GM18499 (cell line): Measurements from ENCODE around the gene KLC3.
"Not testable (repeated sequence)": the region's sequence is repeated elsewhere in the genome, so short reads cannot be mapped to it uniquely, and the experiment has no call there.

Source experiments
- ATAC-seq: cut with Tn5 transposase; IDR thresholded peaks from one replicate; pipeline ENCODE4 v1.9.1; 2021; ENCODE audit warnings: moderate number of reproducible peaks; ENCODE audit not compliant: insufficient read depth, unreplicated experiment

Gene KLC3

DNA sequence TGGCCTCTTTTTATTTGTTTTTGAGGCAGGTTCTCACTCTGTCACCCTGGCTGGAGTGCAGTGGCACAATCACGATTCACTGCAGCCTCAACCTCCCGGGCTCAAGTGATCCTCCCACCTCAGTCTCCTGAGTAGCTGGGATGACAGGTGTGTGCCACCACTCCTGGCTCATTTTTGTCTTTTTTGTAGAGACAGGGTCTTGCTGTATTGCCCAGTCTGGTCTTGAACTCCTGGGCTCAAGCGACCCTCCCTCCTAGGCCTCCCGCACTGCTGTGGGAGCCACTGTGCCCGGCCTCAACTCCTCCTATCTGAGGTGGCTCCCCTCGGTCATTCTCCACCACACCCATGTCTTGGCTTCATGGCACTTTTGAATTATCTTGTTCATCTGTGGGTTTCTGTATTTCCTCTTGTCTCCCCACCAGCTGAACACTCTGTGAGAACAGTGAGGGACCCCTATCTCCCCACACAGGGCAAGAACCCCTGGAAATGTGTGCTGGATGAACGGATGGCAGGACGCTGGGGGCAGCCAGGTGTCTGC is 25.8 kb upstream of the KLC3 start:
- ATAC-seq = no peak

DNA sequence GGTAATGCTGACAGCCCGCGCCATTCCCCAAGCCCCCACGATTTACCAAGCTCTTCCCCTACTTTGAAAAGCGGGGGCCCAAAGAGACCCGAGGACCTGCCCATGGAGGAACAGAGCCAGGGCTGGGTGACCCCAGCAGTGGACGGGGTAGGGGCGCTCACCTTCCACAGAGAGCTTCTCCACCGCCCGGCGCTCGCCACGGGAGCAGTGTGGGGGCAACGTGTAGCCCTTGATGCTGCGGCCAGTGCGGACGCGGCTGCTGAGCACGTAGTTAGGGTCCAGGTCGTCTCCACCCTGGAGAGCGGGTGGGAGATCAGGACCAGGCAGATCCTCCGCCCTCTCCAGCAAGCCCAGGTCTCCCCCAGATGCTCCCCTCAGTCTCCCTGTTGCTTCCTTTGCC is 25.2 kb upstream of the KLC3 start:
- no peak for ATAC-seq

DNA sequence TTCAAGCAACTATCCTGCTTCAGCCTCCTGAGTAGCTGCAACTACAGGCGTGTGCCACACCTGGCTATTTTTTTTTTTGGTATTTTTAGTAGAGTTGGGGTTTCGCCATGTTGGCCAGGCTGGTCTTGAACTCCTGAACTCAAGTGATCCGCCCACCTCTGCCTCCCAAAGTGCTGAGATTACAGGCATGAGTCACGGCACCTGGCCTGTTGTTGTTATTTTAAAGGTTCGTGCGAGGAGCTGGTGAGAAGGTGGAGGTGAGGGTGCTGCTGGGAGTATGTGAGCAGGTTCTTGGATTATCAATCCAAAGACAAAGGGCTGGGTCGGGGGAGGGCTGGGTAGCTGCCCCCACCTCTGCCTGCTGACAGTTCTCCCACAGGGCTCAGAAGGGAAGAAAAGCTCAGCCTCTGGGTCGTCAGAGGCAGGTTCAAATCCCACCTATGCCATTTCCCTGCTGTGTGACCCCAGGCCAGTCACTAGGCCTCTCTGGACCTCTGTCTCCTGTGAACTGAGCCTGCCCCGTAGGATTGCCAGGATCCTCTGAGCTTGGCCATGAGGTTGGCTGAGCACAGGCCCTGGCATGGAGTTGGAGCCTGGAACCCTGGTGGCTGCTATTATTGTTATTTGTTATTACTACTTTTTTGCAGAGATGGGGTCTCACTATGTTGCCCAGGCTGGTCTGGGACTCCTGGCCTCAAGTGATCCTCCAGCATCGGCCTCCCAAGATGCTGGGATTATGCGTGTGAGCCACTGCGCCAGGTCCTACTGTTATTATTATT is 19.4 kb upstream of the KLC3 start:
- no peak for ATAC-seq

DNA sequence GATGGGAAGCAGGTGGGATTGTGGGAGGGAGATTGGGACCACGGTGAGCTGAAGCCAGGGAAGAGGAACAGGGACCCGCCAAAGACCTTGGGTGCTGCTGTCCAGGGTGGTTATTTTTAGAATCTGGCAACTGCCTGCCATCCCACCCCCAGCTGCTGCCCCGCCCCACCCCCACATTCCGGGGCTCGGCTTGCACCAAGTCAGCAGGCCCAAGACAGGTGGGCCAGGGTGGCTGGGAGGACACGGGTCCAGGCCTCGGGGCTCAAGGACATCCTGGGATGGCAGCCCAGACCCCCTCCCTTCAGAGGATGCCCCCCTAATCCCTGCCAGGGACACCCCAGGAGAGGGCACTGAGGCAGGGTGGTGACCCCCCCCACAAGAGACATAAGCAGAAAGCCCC is 18.7 kb upstream of the KLC3 start:
- ATAC-seq = no peak

DNA sequence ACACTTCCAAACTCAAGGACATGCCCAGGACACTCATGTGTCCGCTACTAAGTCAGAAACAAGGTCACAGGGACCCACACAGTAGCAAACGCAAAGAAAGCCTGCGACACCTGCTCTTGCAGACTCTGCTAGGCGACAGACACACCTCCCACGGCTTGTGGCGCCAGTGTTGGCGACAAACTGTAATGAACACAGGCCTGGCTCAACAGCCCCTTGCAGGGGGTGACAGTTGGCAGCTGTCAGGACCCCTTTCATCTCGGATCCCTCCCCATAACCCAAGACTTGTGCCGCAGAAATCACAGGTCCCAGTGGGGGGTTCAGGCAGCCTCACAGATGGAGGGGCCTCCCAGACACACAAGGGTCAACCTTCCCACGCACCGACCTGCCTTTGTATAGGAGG is 18.2 kb upstream of the KLC3 start:
- ATAC-seq = no peak

DNA sequence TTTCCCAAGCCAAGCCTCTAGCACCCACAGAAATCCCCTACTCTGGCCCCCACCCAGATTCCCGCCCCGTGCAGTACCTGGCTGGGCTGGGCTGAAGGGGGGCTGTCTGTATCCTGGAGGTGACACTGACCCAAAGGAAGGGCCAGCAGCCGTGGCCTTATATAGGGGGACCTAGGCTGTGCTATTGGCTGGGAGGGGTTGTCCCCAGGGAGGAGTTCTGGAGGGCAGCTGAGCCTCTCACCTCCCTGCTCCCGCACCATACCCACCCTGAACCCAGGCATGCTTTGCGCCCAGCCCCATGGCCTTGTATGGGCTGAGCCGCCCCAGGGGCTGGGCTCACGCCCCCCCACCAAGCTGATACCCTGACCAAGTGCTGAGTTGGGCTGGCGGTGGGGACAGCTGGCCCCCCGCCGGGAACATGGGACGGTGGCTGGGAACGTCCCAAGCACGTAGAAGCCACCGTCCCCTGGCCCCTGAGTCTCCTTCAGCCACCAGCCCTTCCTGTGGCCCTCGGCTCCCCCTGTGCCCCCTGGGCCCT is 17.7 kb upstream of the KLC3 start, which contains the start of gene CKM:
CKM (minus strand) TSS at position 132 of the 538 bp plus-strand sequence. CDS start 3,162 bp downstream, outside the sequence.
- no peak for ATAC-seq

DNA sequence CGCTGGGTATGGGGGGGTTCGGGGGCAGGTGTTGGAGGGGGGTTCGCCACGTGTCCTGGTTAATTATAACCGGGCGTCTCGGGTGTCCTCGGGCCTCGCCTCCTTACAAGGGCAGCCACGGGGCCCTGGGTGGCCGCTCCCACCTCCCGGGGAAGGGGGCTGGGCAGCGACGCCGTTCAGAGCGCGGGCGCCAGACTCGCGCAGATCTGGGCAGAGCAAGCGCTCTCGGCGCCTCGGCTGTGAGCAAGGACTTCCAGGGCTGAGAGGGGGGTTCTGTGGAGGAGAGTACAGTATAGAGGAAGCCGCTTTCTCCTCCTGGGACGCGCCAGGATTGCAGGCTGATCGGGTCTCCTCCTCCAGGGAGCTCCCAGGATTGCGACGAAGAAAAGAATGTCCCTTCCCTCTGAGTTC is 16.9 kb upstream of the KLC3 start:
- no peak for ATAC-seq

DNA sequence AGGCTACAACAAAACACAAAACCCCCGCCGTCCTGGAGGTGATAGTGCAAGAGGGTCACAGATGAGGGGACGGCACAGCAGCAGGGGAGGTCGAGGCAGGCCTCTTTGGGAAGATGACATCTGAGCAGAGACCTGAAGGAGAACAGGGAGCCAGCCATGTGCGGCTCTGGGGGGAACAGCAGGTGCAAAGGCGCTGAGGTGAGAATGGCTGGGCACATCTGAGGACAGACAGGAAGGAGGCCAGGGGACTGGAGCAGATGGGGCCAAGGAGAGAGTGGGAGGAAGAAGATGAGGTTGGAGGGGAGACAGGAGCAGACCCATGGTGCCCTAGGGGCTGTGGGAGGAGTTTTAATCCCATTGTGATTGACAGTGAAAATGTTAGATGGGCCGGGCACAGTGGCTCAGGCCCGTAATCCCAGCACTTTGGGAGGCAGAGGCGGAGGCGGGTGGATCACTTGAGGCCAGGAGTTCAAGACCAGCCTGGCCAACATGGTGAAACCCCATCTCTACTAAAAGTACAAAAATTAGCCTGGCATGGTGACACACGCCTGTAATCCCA is 16.1 kb upstream of the KLC3 start:
- no peak for ATAC-seq

DNA sequence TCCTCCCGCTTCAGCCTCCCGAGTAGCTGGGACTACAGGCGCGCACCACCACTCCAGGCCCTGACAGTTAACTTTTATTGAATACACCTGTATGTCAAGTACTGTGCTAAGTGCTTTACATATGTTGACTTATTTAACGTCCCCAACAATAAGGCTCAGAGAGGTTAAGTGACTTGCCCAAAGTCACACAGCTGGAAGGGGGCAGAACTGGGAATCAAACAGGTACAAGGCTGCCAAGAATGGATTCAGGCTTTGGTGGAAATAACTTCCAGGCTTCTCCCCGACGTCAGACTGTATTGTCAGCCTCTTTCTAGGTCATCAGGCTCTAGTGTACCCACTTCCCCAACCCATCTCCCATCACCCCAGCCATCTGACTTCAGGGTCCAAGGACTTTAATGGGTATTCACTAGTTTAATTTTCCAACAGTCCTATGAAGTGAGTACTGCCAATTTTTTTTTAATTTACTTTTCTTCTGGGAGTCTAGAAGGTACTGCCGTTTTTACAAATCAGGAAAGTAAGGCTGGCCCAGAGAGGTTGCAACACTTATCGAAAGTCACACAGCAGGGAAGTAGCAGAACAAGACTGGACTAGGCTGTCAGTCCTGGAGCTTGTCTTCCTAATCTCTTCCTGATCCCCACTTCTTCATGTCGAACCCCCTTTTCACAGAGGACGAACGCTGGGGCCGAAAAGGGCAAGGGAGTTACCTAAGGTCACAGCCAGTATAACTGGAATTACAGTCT is 13.0 kb upstream of the KLC3 start:
- no peak for ATAC-seq

DNA sequence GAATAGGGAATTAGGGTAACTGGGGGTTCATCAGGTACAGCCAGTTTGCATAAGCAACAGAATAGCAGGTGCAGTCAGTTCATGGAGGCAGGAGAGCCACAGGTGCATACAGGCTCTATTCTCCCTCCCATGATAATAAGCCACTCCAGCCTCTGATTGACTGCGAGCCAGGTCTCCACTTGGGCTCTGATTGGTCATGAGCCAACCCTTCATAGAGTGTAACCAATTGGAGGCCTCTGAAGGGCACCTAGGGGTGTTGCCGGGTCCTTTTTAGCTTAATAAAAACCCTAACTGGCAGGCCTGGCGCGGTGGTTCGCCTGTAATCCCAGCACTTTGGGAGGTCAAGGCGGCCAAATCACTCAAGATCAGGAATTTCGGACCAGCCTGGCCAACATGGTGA is 9.1 kb upstream of the KLC3 start:
- ATAC-seq = no peak

DNA sequence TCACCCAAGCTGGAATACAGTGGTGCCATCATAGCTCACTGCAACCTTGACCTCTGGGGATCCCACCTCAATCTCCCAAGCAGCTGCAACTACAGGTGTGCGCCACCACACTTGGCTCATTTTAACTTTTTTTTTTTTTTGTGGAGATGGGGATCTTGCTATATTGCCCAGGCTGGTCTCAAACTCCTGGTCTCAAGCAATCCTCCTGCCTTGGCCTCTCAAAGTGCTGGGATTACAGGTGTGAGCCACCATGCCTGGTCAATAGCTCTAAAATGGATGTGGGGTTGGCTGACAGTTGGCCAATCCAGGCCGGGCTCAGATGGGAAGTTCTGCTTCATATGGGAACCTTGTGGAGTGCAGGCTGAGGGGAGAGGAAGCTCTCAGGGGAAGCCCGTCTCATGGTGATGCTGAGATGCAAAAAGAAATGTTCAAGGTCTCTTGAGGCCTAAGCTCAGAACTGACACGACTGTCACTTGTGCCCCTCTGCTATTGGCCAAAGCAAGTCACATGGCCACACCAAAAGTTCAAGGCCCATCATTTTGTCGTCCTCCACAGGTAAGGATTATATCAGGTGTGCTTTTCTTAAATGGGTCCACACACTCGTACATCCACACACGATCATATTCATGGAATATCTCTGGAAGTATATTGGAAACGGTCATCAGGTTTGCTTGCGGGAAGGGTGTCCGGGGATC is 6.8 kb upstream of the KLC3 start:
- no peak for ATAC-seq

DNA sequence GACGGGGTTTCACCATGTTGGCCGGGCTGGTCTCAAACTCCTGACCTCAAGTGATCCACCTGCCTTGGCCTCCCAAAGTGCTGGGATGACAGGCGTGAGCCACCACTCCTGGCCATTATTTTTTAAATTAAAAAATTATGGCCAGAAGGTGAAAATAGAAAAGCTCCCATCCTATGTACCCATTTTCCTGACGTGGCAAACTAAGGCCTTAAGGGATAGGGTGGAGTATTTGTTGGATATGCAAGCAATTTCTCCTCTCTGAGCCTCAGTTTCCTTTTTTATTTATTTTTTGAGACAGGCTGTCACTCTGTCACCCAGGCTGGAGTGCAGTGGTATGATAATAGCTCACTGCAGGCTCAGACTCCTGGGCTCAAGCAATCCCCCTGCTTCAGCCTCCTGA is 5.7 kb upstream of the KLC3 start:
- not testable (repeated sequence) for ATAC-seq

DNA sequence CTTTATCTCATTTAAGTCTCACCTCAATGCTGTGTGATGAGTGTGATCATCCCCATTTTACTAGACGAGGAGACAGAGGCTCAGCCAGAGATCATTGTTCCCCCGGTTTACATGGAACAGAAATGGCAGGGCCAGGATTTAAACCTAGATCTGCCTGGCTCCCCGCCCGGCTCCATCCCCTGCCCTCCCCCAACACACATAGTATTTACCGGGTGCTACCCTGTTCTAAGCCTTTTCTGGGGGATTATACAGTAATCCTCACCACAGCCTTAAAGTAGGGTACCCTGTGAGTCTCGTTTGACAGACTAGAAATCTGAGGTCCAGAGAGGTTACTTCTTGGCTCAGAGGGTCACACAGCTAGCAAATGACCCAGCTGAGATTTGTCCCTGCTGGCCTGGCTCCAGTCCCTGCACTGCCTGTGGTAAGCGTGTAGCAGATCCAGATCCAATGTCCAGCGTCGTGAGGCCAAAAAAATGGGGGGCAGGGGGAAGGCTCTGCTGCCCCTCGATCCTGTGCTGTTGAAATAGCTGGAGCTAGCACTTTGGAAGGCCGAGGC is 3.8 kb upstream of the KLC3 start:
- no peak for ATAC-seq

DNA sequence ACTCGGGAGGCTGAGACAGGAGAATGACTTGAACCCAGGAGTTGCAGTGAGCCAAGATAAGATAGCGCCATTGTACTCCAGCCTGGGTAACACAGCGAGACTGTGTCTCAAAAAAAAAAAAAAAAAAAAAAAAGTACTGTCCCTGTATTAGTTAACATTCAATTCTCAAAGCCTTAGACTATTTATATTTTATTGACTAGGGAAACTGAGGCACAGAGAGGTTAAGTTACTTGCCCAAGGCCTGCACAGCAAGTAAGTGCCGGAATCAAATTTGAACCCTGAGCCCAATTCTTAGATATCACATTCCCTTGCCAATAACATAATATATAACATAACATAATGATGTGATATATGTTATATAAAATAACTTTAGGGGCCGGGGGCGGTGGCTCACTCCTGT is 921 bp upstream of the KLC3 start:
- no peak for ATAC-seq

DNA sequence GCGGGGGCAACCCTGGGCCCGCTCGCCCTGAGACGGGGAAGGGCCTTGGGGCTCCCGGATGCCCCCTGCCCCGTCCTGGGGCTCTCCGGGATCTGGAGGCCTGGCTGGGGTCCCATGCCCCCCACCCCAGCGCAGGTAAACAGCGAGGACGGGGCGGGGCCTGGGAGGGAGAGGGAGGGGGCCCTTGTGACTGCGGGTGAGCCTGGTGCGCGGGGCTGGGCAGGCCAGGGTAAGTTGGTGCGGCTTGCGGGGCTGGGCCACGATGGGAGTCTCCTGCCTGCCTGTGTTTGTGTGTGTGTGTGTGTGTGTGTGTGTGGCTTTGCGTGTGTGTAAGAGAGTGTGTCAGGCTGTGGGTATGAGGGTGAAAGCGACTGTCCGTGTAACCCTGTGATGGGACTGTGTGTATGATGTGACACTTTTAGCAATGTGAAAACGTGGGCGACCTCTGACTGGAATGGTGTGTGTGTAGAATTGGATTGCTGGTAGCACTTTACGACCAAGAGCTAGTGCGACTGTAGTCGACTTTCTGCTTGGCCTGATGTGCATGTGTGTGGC is 426 bp downstream of the KLC3 start:
- no peak for ATAC-seq

DNA sequence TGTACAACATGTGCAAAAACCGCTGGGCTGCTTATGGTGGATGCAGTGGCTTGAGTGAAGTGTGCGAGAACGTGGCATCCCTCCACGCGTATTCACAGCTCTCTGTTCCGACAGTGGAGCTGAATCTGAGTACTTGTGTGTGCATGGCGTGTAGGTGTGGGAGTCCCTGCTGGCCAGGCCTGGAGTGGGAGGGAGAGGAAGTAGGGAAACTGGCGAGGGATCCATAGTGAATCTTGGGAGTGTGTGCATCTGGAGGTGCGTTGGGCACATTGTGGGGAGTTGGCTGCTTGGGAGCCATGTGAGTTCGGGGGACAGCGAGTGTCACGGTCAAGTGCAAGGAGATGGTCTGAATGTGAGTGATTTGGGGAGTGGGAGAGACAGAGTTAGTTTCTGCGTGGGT is 2.4 kb downstream of the KLC3 start:
- no peak for ATAC-seq

DNA sequence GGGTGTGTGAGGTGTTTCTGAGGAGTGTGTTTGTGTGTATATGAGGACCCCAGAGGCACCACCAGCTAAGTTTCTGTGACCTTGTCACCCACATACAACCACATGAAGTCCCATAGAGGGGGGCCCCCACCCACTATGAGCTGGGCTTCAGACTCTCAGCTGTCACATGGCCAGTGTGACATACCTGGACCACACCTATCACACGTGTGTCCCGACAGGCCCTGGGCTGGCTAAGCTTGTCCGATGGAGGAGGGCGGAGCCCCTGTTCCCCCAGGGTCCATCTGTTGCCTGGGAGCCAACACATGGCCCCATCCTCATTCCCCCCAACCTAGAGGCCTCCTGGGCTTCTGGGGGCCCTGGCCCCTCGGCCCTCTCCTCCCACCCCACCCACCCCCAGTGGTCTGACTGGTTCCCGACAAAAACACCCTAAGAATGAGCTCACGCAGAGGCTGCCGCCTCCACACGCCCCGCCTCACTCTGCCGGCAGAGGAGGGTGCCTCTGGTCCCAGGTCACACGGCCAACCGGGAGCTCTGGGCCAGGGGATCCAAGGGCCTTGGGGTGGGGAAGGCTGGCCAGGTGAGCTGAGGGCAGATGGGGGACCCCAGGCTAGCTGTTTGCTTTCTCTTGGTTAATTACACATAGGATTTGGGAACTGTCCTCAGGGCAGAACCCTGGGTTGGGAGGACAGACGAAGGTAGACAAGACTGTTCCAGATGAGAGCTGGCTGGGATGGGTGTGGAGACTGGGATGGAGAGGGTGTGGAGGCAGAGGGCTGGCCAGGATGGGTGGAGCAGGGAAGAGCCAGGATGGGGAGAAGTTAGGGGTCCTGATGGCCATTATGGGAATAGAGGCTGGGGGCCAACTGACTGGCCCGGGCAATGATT is 4.3 kb downstream of the KLC3 start:
- ATAC-seq = no peak

DNA sequence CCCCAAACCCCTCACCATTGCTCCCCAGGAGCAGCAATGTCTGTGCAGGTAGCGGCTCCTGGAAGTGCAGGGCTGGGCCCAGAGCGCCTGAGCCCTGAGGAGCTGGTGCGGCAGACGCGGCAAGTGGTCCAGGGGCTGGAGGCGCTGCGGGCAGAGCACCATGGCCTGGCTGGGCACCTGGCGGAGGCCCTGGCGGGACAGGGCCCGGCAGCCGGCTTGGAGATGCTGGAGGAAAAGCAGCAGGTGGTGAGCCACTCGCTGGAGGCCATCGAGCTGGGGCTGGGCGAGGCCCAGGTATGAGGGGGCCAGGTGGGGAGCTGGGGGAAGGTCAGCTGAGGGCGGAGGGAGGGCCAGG is 4.9 kb downstream of the KLC3 start:
- ATAC-seq = no peak

DNA sequence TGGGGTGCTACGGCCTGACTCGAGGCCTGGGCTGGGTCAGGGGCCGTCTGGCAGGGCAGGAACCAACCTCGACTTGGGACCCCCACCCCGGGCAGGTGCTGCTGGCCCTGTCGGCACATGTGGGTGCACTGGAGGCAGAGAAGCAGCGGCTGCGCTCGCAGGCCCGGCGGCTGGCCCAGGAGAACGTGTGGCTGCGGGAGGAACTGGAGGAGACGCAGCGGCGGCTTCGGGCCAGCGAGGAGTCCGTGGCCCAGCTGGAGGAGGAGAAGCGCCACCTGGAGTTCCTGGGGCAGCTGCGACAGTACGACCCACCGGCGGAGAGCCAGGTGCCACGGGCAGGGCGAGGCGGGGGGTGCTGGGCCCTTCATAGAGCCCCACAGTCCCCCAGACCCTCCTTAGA is 5.9 kb downstream of the KLC3 start:
- ATAC-seq = no peak
